ENCODE data around the gene ACSBG1.

The ACSBG1 gene

GRCh38 chr15:78170848-78171773, 63.3 kb downstream of the ACSBG1 start:
- DNase-seq (ENCODE audit: low spot score) = no peak
- peaks cover 3 to 62% of the 10 kb centered on the region in 2 donors for H3K36me3 ChIP-seq (replicated peaks in 1 of 2; ENCODE audit: control insufficient read depth in 2 of 2, insufficient read depth in 2 of 2, low read length in 2 of 2)

GRCh38 chr15:78168608-78169007, 65.8 kb downstream of the ACSBG1 start:
- Histone ChIP-seq H2BK12ac (ENCODE audit: low read length) (no peak overlapping the region), H3K4ac (ENCODE audit: low read length) (no peak overlapping the region), H3K27me3 (ENCODE audit: control insufficient read depth in 3 of 3, insufficient read depth in 3 of 3, low read depth in 1 of 3, low read length in 3 of 3) (no peaks in the 10 kb centered on the region), H3K36me3 (replicated peaks in 1 of 2; ENCODE audit: control insufficient read depth in 2 of 2, insufficient read depth in 2 of 2, low read length in 2 of 2) (peaks cover 5 to 78% of the 10 kb centered on the region in 2 donors), H3K18ac (ENCODE audit: low read length) (no peak overlapping the region), H3K9me3 (replicated peaks in 1 of 2; ENCODE audit: control insufficient read depth in 2 of 2, insufficient read depth in 1 of 2, low read depth in 1 of 2, low read length in 2 of 2) (peaks cover 0 to 4% of the 10 kb centered on the region in 2 donors), H3K4me3 (ENCODE audit: low read length in 2 of 2) (no peak overlapping the region), H2AK5ac (ENCODE audit: low read depth, low read length) (no peak overlapping the region), H2BK5ac (ENCODE audit: low read length) (no peak overlapping the region), H4K8ac (ENCODE audit: low read depth, low read length) (no peak overlapping the region), H2AFZ (ENCODE audit: low read length) (no peak overlapping the region), H3K4me1 (ENCODE audit: control insufficient read depth in 2 of 2, insufficient read depth in 1 of 2, low read depth in 1 of 2, low read length in 2 of 2) (no peaks in the 10 kb centered on the region), H2BK120ac (ENCODE audit: low read depth, low read length) (no peak overlapping the region), H4K91ac (ENCODE audit: low read depth, low read length, poor library complexity) (no peak overlapping the region), H3K23ac (ENCODE audit: low read depth, low read length, poor library complexity) (no peak overlapping the region), H3K14ac (ENCODE audit: low read length) (no peak overlapping the region), H3K4me2 (ENCODE audit: insufficient read depth, low read length, poor library complexity, severe bottlenecking) (no peak overlapping the region), H3K9ac (ENCODE audit: low read depth, low read length, poor library complexity) (no peak overlapping the region), H2BK15ac (ENCODE audit: low read length) (no peak overlapping the region), H3K79me1 (ENCODE audit: low read depth, low read length) (no peaks in the 10 kb centered on the region), H3K27ac (replicated peaks; ENCODE audit: low read length) (no peak overlapping the region)
- WGBS, 2 donors (ENCODE audit: extremely low coverage in 2 of 2, insufficient read length in 2 of 2, insufficient replicate concordance in 1 of 2) = no CpG with 5 or more reads among the region's 5 CpGs
- no peak for DNase-seq (ENCODE audit: low spot score)

More at GRCh38 chr15:78170848-78171773, 63.3 kb downstream of the ACSBG1 start:
- H3K27me3 ChIP-seq (ENCODE audit: control insufficient read depth in 3 of 3, insufficient read depth in 3 of 3, low read depth in 1 of 3, low read length in 3 of 3) = no peaks in the 10 kb centered on the region
- no peak overlapping the region for H3K4me2 ChIP-seq (ENCODE audit: insufficient read depth, low read length, poor library complexity, severe bottlenecking)
- H2AK5ac ChIP-seq (ENCODE audit: low read depth, low read length) = no peak overlapping the region
- no peak overlapping the region for H2AFZ ChIP-seq (ENCODE audit: low read length)
- no peak overlapping the region for H3K9ac ChIP-seq (ENCODE audit: low read depth, low read length, poor library complexity)
- H3K9me3 ChIP-seq (replicated peaks in 1 of 2; ENCODE audit: control insufficient read depth in 2 of 2, insufficient read depth in 1 of 2, low read depth in 1 of 2, low read length in 2 of 2) = peaks cover 0 to 4% of the 10 kb centered on the region in 2 donors
- no peak overlapping the region for H3K23ac ChIP-seq (ENCODE audit: low read depth, low read length, poor library complexity)
- H2BK120ac ChIP-seq (ENCODE audit: low read depth, low read length) = no peak overlapping the region
- no peaks in the 10 kb centered on the region for H3K79me1 ChIP-seq (ENCODE audit: low read depth, low read length)
- no peak overlapping the region for H2BK15ac ChIP-seq (ENCODE audit: low read length)
- H2BK5ac ChIP-seq (ENCODE audit: low read length) = no peak overlapping the region
- no CpG with 5 or more reads among the region's 17 CpGs for whole genome bisulfite sequencing, 2 donors (ENCODE audit: extremely low coverage in 2 of 2, insufficient read length in 2 of 2, insufficient replicate concordance in 1 of 2)
- no peak overlapping the region for H3K14ac ChIP-seq (ENCODE audit: low read length)
- H3K18ac ChIP-seq (ENCODE audit: low read length) = no peak overlapping the region
- H3K27ac ChIP-seq (replicated peaks; ENCODE audit: low read length) = no peak overlapping the region
- H3K4ac ChIP-seq (ENCODE audit: low read length) = no peak overlapping the region
- no peaks in the 10 kb centered on the region for H3K4me1 ChIP-seq (ENCODE audit: control insufficient read depth in 2 of 2, insufficient read depth in 1 of 2, low read depth in 1 of 2, low read length in 2 of 2)
- H3K4me3 ChIP-seq (ENCODE audit: low read length in 2 of 2) = no peak overlapping the region
- H2BK12ac ChIP-seq (ENCODE audit: low read length) = no peak overlapping the region
- no peak overlapping the region for H4K91ac ChIP-seq (ENCODE audit: low read depth, low read length, poor library complexity)
- no peak overlapping the region for H4K8ac ChIP-seq (ENCODE audit: low read depth, low read length)

GRCh38 chr15:78167227-78167888, 67.0 kb downstream of the ACSBG1 start:
- no peak overlapping the region for H3K4me3 ChIP-seq (ENCODE audit: low read length in 2 of 2)
- no peak overlapping the region for H2AFZ ChIP-seq (ENCODE audit: low read length)
- H4K91ac ChIP-seq (ENCODE audit: low read depth, low read length, poor library complexity) = no peak overlapping the region
- H2BK12ac ChIP-seq (ENCODE audit: low read length) = no peak overlapping the region
- H3K4me1 ChIP-seq (ENCODE audit: control insufficient read depth in 2 of 2, insufficient read depth in 1 of 2, low read depth in 1 of 2, low read length in 2 of 2) = no peaks in the 10 kb centered on the region
- no peak overlapping the region for H2AK5ac ChIP-seq (ENCODE audit: low read depth, low read length)
- H4K8ac ChIP-seq (ENCODE audit: low read depth, low read length) = no peak overlapping the region
- peaks cover 5 to 86% of the 10 kb centered on the region in 2 donors for H3K36me3 ChIP-seq (replicated peaks in 1 of 2; ENCODE audit: control insufficient read depth in 2 of 2, insufficient read depth in 2 of 2, low read length in 2 of 2)
- no peak overlapping the region for H3K9ac ChIP-seq (ENCODE audit: low read depth, low read length, poor library complexity)
- no peak overlapping the region for H3K4me2 ChIP-seq (ENCODE audit: insufficient read depth, low read length, poor library complexity, severe bottlenecking)
- H2BK120ac ChIP-seq (ENCODE audit: low read depth, low read length) = no peak overlapping the region
- no peak overlapping the region for H3K14ac ChIP-seq (ENCODE audit: low read length)
- H3K27ac ChIP-seq (replicated peaks; ENCODE audit: low read length) = no peak overlapping the region
- H2BK15ac ChIP-seq (ENCODE audit: low read length) = no peak overlapping the region
- peaks cover 0 to 4% of the 10 kb centered on the region in 2 donors for H3K9me3 ChIP-seq (replicated peaks in 1 of 2; ENCODE audit: control insufficient read depth in 2 of 2, insufficient read depth in 1 of 2, low read depth in 1 of 2, low read length in 2 of 2)
- H3K18ac ChIP-seq (ENCODE audit: low read length) = no peak overlapping the region
- no peaks in the 10 kb centered on the region for H3K27me3 ChIP-seq (ENCODE audit: control insufficient read depth in 3 of 3, insufficient read depth in 3 of 3, low read depth in 1 of 3, low read length in 3 of 3)
- no peaks in the 10 kb centered on the region for H3K79me1 ChIP-seq (ENCODE audit: low read depth, low read length)
- no peak for DNase-seq (ENCODE audit: low spot score)
- no peak overlapping the region for H2BK5ac ChIP-seq (ENCODE audit: low read length)
- WGBS, 2 donors (ENCODE audit: extremely low coverage in 2 of 2, insufficient read length in 2 of 2, insufficient replicate concordance in 1 of 2) = no CpG with 5 or more reads among the region's 10 CpGs
- no peak overlapping the region for H3K4ac ChIP-seq (ENCODE audit: low read length)
- H3K23ac ChIP-seq (ENCODE audit: low read depth, low read length, poor library complexity) = no peak overlapping the region

- no peak overlapping the region for H3K27ac ChIP-seq (replicated peaks; ENCODE audit: low read length)
- no peak overlapping the region for H4K91ac ChIP-seq (ENCODE audit: low read depth, low read length, poor library complexity)
- H3K9me3 ChIP-seq (replicated peaks in 1 of 2; ENCODE audit: control insufficient read depth in 2 of 2, insufficient read depth in 1 of 2, low read depth in 1 of 2, low read length in 2 of 2) = no peaks in the 10 kb centered on the region
- no peaks in the 10 kb centered on the region for H3K27me3 ChIP-seq (ENCODE audit: control insufficient read depth in 3 of 3, insufficient read depth in 3 of 3, low read depth in 1 of 3, low read length in 3 of 3)
- DNase-seq (ENCODE audit: low spot score) = no peak
- H2BK15ac ChIP-seq (ENCODE audit: low read length) = no peak overlapping the region
- no peak overlapping the region for H2AK5ac ChIP-seq (ENCODE audit: low read depth, low read length)
- H3K4me3 ChIP-seq (ENCODE audit: low read length in 2 of 2) = no peak overlapping the region
- no peak overlapping the region for H3K4me2 ChIP-seq (ENCODE audit: insufficient read depth, low read length, poor library complexity, severe bottlenecking)
- H3K4ac ChIP-seq (ENCODE audit: low read length) = no peak overlapping the region
- no peak overlapping the region for H2BK5ac ChIP-seq (ENCODE audit: low read length)
- no peak overlapping the region for H4K8ac ChIP-seq (ENCODE audit: low read depth, low read length)
- no peak overlapping the region for H2BK12ac ChIP-seq (ENCODE audit: low read length)
- no peak overlapping the region for H3K9ac ChIP-seq (ENCODE audit: low read depth, low read length, poor library complexity)
- H3K79me1 ChIP-seq (ENCODE audit: low read depth, low read length) = no peaks in the 10 kb centered on the region
- H3K23ac ChIP-seq (ENCODE audit: low read depth, low read length, poor library complexity) = no peak overlapping the region
- WGBS, 2 donors (ENCODE audit: extremely low coverage in 2 of 2, insufficient read length in 2 of 2, insufficient replicate concordance in 1 of 2) = no CpG with 5 or more reads among the region's 2 CpGs
- H2BK120ac ChIP-seq (ENCODE audit: low read depth, low read length) = no peak overlapping the region
- no peak overlapping the region for H2AFZ ChIP-seq (ENCODE audit: low read length)
- H3K4me1 ChIP-seq (ENCODE audit: control insufficient read depth in 2 of 2, insufficient read depth in 1 of 2, low read depth in 1 of 2, low read length in 2 of 2) = no peaks in the 10 kb centered on the region
- H3K14ac ChIP-seq (ENCODE audit: low read length) = no peak overlapping the region
- no peak overlapping the region for H3K18ac ChIP-seq (ENCODE audit: low read length)
- peaks cover 12 to 85% of the 10 kb centered on the region in 2 donors for H3K36me3 ChIP-seq (replicated peaks in 1 of 2; ENCODE audit: control insufficient read depth in 2 of 2, insufficient read depth in 2 of 2, low read length in 2 of 2)
Observed at GRCh38 chr15:78164010-78164409, 70.4 kb downstream of the ACSBG1 start.

Data from neuronal stem cell (in vitro differentiated cells).